ENCODE data around the gene WNT5A.

DNA sequence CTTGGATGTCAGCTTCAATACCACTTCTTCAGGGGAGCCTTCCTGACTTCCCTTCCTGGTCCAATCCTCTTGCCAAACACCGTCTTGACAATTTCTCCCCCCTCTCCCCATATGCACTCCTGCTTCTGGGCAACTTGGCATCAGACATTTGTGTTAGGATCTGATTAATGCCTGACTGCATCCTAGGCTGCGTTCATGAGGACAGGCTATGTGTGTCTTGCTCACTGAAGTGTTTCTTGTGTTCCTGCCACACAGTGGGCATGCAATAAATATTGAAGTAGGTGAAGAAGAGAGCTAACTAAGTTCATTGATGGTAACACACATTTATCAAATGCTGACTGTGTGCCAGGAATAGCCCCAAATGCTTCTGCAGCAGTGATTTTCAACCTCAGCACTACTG, 36.4 kb upstream of the WNT5A start:
- TF ChIP-seq FOXM1 (IDR thresholded peaks at IDR 0.05; ENCODE audit: borderline replicate concordance, low read depth) (no peak), NFIC (IDR thresholded peaks at IDR 0.05) (no peak), TEAD4 (IDR thresholded peaks at IDR 0.05) (no peak), RAD21 (IDR thresholded peaks at IDR 0.05; ENCODE audit: low read depth) (no peak), YY1 (IDR thresholded peaks at IDR 0.05; ENCODE audit: low read depth) (no peak)
- TF ChIP-seq, protein P1, sequence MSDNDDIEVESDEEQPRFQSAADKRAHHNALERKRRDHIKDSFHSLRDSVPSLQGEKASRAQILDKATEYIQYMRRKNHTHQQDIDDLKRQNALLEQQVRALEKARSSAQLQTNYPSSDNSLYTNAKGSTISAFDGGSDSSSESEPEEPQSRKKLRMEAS (IDR thresholded peaks at IDR 0.05), result no peak

All from Ishikawa (cell line).